Stimulated activated naive B cell treated with anti-CD40 and anti-IgM and Interleukin-4, amounts not matched to agents 10 μg/mL and 1 μg/mL and 100 μg/mL, for 72 hours (primary cell): ENCODE data around the gene USB1.

Experiments
- ATAC-seq, 2 donors: fragments of 150-1000 bp; cut with Tn5 transposase; replicated peaks; 2 replicates each; pipeline ENCODE4 v1.10.0; 2021; ENCODE audit warnings: moderate library complexity in 1 of 2
- DNase-seq: peaks from one replicate; pipeline ENCODE4 v3.0.0; 2021
- H3K27ac Mint-ChIP-seq: one replicate; pipeline ENCODE4 v1.8.0; 2022; ENCODE audit warnings: mild to moderate bottlenecking, mixed read lengths
- H3K27me3 Mint-ChIP-seq, 2 donors: one replicate each; pipeline ENCODE4 v1.8.0; 2022; ENCODE audit warnings: mixed read lengths in 2 of 2
- H3K36me3 Mint-ChIP-seq, 2 donors: one replicate each; pipeline ENCODE4 v1.8.0; 2022; ENCODE audit warnings: mixed read lengths in 2 of 2, mild to moderate bottlenecking in 1 of 2
- H3K4me1 Mint-ChIP-seq, 2 donors: one replicate each; pipeline ENCODE4 v1.8.0; 2022; ENCODE audit warnings: mixed read lengths in 2 of 2, mild to moderate bottlenecking in 1 of 2
- H3K4me3 Mint-ChIP-seq, 2 donors: one replicate each; pipeline ENCODE4 v1.8.0; 2022; ENCODE audit warnings: mild to moderate bottlenecking in 2 of 2, mixed read lengths in 2 of 2, moderate library complexity in 1 of 2
- H3K9me3 Mint-ChIP-seq, 2 donors: one replicate each; pipeline ENCODE4 v1.8.0; 2022; ENCODE audit warnings: mixed read lengths in 2 of 2, mild to moderate bottlenecking in 1 of 2

Gene USB1

DNA sequence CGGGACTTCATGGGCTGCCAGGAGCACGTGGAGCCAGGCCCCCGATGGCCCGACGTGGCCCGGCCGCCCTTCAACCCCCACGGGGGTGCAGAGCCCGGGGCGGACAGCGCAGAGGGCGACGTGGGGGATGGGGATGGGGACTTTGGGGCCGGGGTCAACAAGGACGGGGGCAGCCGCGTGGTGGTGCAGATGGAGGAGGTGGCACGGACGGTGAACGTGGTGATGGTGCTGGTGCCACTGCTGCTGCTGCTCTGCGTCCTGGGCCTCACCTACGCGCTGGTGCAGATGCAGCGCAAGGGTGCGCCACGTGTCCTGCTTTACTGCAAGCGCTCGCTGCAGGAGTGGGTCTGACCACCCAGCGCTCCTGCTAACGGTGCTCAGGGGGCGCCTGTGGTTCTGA, 43.9 kb downstream of the USB1 start:
- DNase-seq (no peak), ATAC-seq (no peak)
- H3K9me3 Mint-ChIP-seq: no peaks in the 10 kb centered on the region
- H3K27ac Mint-ChIP-seq: no peak overlapping the region
- no peaks in the 10 kb centered on the region for H3K4me1 Mint-ChIP-seq
- H3K36me3 Mint-ChIP-seq: no peaks in the 10 kb centered on the region
- H3K27me3 Mint-ChIP-seq: peaks cover 0 to 4% of the 10 kb centered on the region in 2 donors
- H3K4me3 Mint-ChIP-seq: no peak overlapping the region

DNA sequence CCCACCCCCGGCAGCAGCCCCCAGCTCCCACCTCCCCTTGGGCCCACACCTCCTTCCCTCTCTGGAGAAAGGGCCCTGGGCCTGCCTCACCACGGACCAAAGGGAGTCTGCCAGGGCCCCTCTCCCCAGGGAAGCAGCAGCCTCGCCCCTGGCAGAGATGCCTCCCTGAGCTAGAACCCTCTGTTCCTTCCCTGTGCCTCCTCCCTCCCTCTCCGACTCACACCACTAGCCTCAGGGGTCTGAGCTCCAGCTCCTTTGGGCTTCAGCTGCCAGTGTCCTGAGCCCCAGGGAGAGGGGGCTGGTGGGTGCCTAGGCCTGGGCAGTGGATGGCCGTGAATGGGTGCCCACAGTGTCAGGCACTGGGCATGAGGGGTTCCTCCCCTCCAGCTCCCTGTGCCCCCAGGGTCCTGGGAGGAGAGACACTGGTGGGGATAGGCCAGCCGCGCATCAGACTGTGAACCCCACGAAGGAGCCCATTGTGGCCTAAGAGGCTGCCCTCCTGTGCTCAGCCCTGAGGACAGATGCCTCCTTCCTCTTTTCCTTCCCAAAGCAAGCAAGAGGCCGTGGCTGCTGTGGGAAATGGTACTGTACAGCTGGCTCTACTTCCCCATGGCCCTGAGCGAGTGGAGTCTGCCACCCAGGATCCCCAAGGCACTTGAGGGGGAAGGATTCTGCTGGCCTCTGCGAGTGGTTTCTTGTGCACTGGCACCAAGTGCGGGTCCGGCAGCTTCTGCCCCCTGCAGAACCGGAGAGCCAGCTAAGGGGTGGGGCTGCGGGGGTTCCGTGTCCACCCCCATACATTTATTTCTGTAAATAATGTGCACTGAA, 45.1 kb downstream of the USB1 start:
- Mint-ChIP-seq H3K9me3 (peaks cover 0 to 3% of the 10 kb centered on the region in 2 donors), H3K4me1 (no peaks in the 10 kb centered on the region), H3K36me3 (no peaks in the 10 kb centered on the region), H3K27me3 (peaks cover 4 to 11% of the 10 kb centered on the region in 2 donors), H3K4me3 (no peak overlapping the region), H3K27ac (no peak overlapping the region)
- ATAC-seq: no peak
- DNase-seq: no peak

DNA sequence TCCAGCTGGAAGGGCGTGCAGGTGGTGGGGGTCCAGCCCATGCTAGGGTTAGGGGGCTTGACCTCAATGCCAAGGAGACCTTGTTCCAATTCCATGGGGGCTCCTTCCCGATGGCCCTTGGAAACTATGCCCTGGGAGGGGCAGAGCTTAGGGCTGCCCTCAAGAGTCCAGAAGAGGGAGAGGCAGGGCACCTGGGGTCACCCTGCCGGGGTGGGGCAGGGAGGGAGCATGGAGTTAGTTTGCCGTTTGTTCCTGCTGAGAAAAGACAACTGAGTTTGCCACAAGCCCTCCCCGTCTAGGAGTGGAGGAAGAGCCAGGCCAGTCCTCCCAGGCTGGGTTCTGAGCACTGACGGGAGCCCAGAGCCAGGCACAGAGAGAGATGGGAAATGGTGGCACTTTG, 45.7 kb downstream of the USB1 start:
- Mint-ChIP-seq H3K27ac (no peak overlapping the region), H3K9me3 (peaks cover 0 to 3% of the 10 kb centered on the region in 2 donors), H3K36me3 (no peaks in the 10 kb centered on the region), H3K27me3 (peaks cover 7 to 12% of the 10 kb centered on the region in 2 donors), H3K4me3 (no peak overlapping the region), H3K4me1 (no peaks in the 10 kb centered on the region)
- ATAC-seq (no peak), DNase-seq (no peak)

DNA sequence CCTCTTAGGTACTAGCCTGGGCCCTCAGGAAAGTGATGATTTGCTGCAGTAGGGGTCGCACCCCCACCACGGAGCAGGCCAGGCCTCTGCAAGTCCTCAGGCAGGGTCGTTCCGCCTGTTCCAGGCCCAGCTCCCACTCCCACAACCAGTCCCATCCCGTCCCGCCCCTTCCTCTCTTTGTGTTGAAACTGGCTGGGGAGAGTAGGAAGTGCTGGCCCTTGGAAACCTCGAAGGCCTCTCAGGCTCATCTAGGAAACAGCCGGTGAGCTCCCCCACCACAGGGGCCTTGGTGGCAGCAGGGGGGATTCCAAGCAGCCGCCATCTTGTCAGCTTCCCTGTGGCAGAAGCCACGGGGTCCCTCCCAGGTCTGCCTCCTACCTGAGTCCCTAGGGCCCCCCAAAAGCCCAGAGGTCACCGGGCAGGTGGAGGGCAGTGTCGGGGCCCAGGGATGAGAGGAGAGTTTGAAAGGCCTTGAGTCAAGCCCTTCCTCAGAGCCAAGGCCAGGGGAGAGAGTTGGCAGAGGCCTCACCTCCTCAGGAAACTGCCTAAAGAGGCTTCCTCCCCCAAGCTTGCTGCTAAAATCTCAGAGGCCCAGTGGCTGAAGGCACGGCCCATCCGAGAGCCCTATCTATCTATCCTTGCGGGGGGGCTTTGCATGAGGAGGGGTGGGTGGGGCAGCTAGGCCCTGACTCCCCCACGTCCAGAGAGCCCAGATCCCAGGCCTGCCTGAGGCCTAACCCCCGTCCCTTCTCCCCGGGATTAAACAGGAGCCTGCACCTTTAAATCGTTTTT, 46.5 kb downstream of the USB1 start:
- no peak overlapping the region for H3K27ac Mint-ChIP-seq
- peaks cover 0 to 3% of the 10 kb centered on the region in 2 donors for H3K9me3 Mint-ChIP-seq
- H3K4me1 Mint-ChIP-seq: no peaks in the 10 kb centered on the region
- H3K27me3 Mint-ChIP-seq: peaks cover 7 to 12% of the 10 kb centered on the region in 2 donors
- H3K4me3 Mint-ChIP-seq: no peak overlapping the region
- ATAC-seq (no peak), DNase-seq (no peak)
- no peaks in the 10 kb centered on the region for H3K36me3 Mint-ChIP-seq

DNA sequence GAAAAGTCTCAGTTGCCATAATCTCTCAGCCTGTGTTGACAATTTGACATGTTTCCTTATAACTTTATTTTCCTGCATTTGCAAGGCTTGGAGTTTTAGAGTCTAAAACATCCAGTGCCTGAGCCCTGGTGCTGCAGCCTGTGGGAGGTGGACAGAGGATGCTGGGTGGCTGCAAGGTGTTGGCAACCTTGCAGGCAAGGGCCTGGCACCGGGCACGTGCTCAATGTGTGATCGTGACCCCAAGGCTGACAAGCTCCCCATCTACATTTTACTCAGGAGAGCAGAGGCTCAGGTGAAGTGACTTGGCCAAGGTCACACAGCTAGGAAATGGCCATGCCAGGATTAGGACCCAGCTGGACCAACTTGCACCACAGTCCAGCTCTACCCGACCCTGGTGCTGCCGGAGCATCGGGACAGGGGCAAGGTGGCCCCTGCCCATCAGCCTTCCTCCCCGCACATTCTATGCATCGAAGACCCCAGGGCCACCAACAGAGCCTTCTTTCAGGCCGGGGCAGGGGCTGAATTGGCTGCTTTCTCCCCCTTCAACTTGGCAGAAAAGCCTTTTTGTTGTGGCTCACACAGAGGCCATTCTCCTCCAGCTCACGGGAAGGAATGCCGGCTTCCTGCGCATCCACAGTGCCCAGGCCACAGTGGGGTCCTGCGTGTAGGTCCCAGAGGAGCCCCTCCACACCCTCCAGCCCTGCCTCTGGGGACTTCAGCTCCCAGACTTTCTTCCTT, 47.5 kb downstream of the USB1 start:
- Mint-ChIP-seq H3K27ac (no peak overlapping the region), H3K9me3 (peaks cover 0 to 3% of the 10 kb centered on the region in 2 donors), H3K27me3 (peaks cover 7 to 12% of the 10 kb centered on the region in 2 donors), H3K36me3 (no peaks in the 10 kb centered on the region), H3K4me1 (no peaks in the 10 kb centered on the region), H3K4me3 (no peak overlapping the region)
- ATAC-seq (no peak), DNase-seq (no peak)

DNA sequence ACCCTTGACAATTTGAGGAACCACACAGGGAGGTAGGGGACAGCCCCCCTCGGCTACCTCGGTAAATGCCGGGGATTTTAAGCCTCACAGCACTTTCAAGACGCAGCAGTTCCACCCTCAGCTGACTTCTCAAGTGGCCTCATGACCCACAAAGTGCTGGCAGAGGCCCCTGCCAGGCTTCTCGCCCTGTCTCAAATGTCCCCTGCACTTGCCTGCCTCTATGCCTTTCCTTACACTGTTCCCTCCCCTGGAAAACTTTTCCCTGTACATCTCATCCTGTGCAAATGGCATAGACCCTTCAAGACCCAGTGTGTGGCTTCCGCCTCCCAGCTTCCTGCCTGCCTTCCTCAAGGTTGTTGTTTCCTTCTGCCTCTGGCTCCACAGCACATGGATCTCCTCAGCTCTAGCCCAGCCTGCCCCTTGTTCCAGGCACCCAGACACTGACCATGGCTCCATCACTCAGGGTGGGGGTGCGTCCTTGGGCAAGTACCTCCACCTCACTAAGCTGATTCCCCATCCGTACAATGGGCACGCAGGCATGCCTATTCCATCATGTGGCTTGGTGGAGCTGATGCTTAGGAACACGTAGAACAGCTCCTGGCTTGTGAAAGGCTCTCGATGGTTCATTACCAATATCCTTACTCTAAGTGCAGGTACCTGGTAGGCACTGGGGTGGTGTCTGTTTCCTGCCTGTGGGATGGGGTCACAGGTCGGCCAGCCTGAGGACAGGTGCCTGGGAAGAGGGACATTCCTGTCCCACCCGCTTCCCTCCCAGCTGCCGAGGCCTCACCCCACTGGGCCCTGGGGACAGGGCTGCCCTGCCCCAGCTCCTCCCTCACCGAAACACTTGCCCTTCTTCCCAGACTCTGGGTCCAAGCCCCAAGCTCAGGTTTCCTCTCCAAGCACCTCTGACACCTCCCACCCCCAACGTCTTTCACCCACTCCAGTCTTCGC, 48.3 kb downstream of the USB1 start:
- no peaks in the 10 kb centered on the region for H3K4me1 Mint-ChIP-seq
- no peak overlapping the region for H3K4me3 Mint-ChIP-seq
- H3K9me3 Mint-ChIP-seq: peaks cover 0 to 3% of the 10 kb centered on the region in 2 donors
- ATAC-seq (no peak), DNase-seq (no peak)
- H3K27ac Mint-ChIP-seq: no peak overlapping the region
- H3K27me3 Mint-ChIP-seq: peaks cover 7 to 12% of the 10 kb centered on the region in 2 donors
- no peaks in the 10 kb centered on the region for H3K36me3 Mint-ChIP-seq

DNA sequence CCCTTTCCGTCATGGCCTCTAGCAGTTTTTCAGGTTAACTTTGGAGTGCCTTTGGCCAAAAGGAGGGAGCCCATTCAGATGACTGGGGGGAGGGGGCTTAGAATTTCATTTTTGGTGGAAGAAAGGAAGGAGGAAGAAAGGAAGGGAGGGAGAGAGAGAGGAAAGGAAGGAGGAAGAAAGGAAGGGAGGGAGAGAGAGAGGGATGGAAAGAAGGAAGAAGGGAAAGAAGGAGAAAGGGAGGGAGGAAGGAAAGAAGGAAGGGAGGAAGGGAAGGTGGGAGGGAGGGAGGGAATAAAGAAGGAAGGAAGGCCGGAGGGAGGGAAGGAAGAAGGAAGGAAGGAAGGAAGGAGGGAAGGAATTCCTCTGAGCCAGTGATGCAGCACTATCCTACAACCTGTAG, 50.1 kb downstream of the USB1 start:
- peaks cover 7 to 12% of the 10 kb centered on the region in 2 donors for H3K27me3 Mint-ChIP-seq
- H3K4me1 Mint-ChIP-seq: no peaks in the 10 kb centered on the region
- no peak for DNase-seq
- H3K9me3 Mint-ChIP-seq: peaks cover 0 to 3% of the 10 kb centered on the region in 2 donors
- H3K36me3 Mint-ChIP-seq: no peaks in the 10 kb centered on the region
- H3K27ac Mint-ChIP-seq: no peak overlapping the region
- no peak for ATAC-seq
- H3K4me3 Mint-ChIP-seq: no peak overlapping the region

DNA sequence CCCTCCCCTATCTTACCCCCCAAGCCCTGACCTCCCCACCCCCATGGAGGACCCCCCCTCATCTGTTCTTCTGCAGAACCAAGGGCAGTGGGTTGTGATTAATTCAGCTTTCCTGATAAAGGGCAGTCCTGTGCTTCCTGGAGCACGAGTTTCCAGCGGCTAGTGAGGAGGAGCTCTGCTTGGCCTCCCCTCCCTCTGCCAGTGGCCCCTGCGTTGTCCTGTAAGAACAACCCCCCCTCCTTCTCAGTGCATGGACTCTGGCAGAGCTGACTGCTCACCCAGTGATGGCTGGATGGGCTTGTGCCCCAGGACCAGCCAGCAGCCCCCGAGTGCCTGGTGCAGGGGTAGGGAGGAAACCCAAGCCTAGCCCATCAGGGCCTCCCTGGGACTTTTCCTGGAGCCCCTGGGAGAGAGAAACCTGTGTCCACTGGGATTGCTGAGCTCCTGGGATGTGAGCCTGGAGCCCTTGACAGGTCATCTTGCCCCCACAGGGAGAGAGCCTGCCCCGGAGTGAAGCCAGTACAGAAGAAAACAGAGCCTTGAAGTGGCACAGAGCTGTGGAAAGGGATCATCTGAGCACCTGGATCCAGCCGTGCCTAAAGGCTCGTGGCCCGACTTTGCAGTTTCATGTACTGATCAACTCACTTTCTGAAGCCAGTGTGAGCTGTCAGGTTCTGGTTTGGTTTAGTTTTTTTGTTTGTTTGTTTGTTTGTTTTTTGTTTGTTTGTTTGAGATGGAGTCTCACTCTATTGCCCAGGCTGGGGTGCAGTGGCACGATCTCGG, 50.8 kb downstream of the USB1 start:
- ATAC-seq (no peak), DNase-seq (no peak)
- Mint-ChIP-seq H3K27ac (no peak overlapping the region), H3K9me3 (peaks cover 0 to 3% of the 10 kb centered on the region in 2 donors), H3K4me3 (no peak overlapping the region), H3K36me3 (no peaks in the 10 kb centered on the region), H3K4me1 (no peaks in the 10 kb centered on the region), H3K27me3 (peaks cover 7 to 12% of the 10 kb centered on the region in 2 donors)

DNA sequence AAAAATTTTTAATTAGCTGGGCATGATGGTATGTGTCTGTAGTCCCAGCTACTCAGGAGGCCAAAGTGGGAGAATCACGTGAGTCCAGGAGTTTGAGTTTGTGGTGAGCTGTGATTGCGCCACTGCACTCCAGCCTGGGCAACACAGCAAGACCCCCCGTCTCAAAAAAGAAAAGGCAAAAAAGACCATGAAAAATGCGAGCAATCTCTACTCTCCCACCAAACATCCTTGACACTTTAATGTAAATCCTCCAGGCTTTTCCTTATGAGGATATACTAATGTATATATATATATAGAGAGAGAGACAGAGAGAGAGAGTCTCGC, 52.4 kb downstream of the USB1 start:
- ATAC-seq (no peak), DNase-seq (no peak)
- Mint-ChIP-seq H3K27me3 (peaks cover 7 to 17% of the 10 kb centered on the region in 2 donors), H3K4me1 (no peaks in the 10 kb centered on the region), H3K9me3 (peaks cover 0 to 3% of the 10 kb centered on the region in 2 donors), H3K36me3 (no peaks in the 10 kb centered on the region), H3K4me3 (no peak overlapping the region), H3K27ac (no peak overlapping the region)

DNA sequence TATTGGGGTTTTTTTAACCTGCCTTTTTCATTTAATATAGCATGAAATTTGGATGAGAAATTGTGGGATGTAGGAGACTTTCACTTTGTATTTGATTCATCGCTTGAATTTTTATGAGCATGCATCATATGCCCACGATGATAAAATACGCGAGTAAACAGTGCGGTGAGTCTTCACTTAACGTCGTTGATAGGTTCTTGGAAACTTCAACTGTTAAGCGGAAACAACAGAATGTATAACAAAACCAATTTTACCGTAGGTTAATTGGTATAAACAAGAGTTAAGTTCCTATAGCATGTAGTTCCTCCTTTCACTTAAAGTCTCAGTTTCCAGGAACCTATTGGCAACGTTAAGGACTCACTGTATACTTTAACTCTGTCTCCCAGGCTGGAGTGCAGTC, 53.1 kb downstream of the USB1 start:
- DNase-seq (no peak), ATAC-seq (no peak)
- no peak overlapping the region for H3K4me3 Mint-ChIP-seq
- peaks cover 7 to 15% of the 10 kb centered on the region in 2 donors for H3K27me3 Mint-ChIP-seq
- H3K27ac Mint-ChIP-seq: no peak overlapping the region
- H3K36me3 Mint-ChIP-seq: no peaks in the 10 kb centered on the region
- no peaks in the 10 kb centered on the region for H3K4me1 Mint-ChIP-seq
- peaks cover 0 to 3% of the 10 kb centered on the region in 2 donors for H3K9me3 Mint-ChIP-seq

DNA sequence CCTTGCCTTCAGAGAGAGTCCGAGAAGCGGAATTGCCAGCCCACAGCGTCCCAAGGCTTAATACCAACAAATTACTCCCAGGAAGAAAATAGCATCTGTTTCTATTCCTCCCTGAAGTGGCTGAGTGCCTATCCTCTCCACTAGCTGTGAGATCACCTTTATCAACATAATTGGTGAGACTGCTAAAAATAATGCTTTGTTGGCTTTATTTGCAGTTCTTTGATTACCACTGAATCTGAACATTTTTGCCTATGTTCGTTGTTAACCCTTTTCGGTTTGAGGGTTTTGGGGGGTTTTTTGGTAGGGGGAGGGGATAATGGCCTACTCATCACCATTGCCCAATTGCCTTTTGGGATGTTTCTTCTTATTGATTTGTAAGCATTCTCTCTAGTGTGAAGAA, 55.4 kb downstream of the USB1 start:
- Mint-ChIP-seq H3K4me1 (no peaks in the 10 kb centered on the region), H3K4me3 (no peak overlapping the region), H3K9me3 (no peaks in the 10 kb centered on the region), H3K27me3 (peaks cover 4 to 5% of the 10 kb centered on the region in 2 donors), H3K36me3 (no peaks in the 10 kb centered on the region), H3K27ac (no peak overlapping the region)
- DNase-seq (no peak), ATAC-seq (no peak)

DNA sequence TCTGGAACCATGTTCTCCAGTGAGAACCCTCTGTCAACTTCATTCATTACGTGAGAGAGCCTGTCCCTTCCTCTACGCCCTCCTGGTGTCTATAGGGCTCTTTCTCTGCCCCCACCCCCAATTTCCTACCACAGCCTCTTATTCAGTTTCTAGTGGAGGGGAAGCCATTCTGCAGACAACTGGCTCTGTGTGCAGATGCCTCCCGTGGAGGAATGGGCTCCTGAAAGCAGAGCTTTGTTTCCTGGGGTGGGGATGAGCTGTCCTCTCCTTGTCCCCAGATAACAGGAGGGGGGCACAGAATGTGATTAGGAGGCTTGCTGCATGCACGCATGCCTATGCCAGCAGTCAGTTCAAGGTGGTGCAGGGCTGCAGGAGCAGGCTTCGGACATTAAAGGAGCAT, 55.9 kb downstream of the USB1 start:
- Mint-ChIP-seq H3K4me3 (no peak overlapping the region), H3K27me3 (peaks cover 4 to 5% of the 10 kb centered on the region in 2 donors), H3K9me3 (no peaks in the 10 kb centered on the region), H3K4me1 (no peaks in the 10 kb centered on the region), H3K27ac (no peak overlapping the region), H3K36me3 (no peaks in the 10 kb centered on the region)
- no peak for DNase-seq
- ATAC-seq: no peak

DNA sequence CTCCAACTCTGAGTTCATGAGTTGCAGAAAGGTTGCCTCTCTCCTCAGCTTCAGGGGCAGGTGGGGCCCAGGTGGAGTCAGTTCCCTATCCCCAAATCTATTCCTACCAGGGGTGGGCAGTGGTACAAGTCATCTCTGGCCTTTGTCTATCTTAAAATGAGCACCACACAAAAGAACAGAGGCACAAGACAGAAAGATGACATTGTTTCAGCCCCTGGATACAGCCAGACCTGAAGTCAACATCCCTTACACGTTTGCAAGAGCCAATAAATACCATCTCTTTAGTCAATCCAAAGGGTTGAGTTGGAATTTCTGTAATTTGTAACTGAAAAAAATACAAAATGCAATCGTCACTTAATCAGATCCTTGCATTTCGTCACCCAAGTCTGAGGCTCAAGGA, 56.6 kb downstream of the USB1 start:
- no peak overlapping the region for H3K4me3 Mint-ChIP-seq
- H3K36me3 Mint-ChIP-seq: no peaks in the 10 kb centered on the region
- H3K9me3 Mint-ChIP-seq: no peaks in the 10 kb centered on the region
- no peaks in the 10 kb centered on the region for H3K4me1 Mint-ChIP-seq
- H3K27ac Mint-ChIP-seq: no peak overlapping the region
- ATAC-seq (no peak), DNase-seq (no peak)
- peaks cover 4 to 5% of the 10 kb centered on the region in 2 donors for H3K27me3 Mint-ChIP-seq
